ENCODE data around the gene PAGE4.

DNA sequence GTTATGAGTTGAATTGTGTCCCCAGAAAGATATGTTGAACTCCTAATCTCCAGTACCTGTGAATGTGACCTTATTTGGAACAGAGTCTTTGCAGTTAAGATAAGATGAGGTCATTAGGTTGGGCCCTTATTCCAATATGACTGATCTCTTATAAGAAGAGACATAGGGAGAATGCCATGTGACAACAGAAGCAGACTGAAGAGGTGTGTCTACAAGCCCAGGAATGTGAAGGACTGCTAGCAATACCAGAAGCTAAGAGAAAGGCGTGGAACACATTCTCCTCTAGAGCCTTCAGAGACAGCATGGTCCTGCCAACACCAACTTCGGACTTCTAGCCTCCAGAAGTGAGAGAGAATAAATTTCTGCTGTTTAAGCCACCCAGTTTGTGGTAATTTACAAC is 27.7 kb downstream of the PAGE4 start:
- TF ChIP-seq, protein P1, sequence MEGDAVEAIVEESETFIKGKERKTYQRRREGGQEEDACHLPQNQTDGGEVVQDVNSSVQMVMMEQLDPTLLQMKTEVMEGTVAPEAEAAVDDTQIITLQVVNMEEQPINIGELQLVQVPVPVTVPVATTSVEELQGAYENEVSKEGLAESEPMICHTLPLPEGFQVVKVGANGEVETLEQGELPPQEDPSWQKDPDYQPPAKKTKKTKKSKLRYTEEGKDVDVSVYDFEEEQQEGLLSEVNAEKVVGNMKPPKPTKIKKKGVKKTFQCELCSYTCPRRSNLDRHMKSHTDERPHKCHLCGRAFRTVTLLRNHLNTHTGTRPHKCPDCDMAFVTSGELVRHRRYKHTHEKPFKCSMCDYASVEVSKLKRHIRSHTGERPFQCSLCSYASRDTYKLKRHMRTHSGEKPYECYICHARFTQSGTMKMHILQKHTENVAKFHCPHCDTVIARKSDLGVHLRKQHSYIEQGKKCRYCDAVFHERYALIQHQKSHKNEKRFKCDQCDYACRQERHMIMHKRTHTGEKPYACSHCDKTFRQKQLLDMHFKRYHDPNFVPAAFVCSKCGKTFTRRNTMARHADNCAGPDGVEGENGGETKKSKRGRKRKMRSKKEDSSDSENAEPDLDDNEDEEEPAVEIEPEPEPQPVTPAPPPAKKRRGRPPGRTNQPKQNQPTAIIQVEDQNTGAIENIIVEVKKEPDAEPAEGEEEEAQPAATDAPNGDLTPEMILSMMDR (IDR thresholded peaks at IDR 0.05; ENCODE audit: low read depth, low read length, missing input control): no peak
- TF ChIP-seq, protein P2, sequence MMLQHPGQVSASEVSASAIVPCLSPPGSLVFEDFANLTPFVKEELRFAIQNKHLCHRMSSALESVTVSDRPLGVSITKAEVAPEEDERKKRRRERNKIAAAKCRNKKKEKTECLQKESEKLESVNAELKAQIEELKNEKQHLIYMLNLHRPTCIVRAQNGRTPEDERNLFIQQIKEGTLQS (IDR thresholded peaks at IDR 0.05): no peak
- TF ChIP-seq, protein P3, sequence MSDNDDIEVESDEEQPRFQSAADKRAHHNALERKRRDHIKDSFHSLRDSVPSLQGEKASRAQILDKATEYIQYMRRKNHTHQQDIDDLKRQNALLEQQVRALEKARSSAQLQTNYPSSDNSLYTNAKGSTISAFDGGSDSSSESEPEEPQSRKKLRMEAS (IDR thresholded peaks at IDR 0.05): no peak
- TF ChIP-seq EGR1 (IDR thresholded peaks at IDR 0.05; ENCODE audit: low read depth in 2 of 2) (no peak), NR2F2 (IDR thresholded peaks at IDR 0.05) (no peak), GABPA (IDR thresholded peaks at IDR 0.05 in 1 of 2, conservative IDR thresholded peaks at IDR 0.05 in 1 of 2) (no peak), YY1 (IDR thresholded peaks at IDR 0.05) (no peak), TAF1 (conservative IDR thresholded peaks at IDR 0.05) (no peak)
- TF ChIP-seq, protein P4, sequence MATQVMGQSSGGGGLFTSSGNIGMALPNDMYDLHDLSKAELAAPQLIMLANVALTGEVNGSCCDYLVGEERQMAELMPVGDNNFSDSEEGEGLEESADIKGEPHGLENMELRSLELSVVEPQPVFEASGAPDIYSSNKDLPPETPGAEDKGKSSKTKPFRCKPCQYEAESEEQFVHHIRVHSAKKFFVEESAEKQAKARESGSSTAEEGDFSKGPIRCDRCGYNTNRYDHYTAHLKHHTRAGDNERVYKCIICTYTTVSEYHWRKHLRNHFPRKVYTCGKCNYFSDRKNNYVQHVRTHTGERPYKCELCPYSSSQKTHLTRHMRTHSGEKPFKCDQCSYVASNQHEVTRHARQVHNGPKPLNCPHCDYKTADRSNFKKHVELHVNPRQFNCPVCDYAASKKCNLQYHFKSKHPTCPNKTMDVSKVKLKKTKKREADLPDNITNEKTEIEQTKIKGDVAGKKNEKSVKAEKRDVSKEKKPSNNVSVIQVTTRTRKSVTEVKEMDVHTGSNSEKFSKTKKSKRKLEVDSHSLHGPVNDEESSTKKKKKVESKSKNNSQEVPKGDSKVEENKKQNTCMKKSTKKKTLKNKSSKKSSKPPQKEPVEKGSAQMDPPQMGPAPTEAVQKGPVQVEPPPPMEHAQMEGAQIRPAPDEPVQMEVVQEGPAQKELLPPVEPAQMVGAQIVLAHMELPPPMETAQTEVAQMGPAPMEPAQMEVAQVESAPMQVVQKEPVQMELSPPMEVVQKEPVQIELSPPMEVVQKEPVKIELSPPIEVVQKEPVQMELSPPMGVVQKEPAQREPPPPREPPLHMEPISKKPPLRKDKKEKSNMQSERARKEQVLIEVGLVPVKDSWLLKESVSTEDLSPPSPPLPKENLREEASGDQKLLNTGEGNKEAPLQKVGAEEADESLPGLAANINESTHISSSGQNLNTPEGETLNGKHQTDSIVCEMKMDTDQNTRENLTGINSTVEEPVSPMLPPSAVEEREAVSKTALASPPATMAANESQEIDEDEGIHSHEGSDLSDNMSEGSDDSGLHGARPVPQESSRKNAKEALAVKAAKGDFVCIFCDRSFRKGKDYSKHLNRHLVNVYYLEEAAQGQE (IDR thresholded peaks at IDR 0.05): no peak
